H9 (cell line): Measurements from ENCODE around the gene SNED1. TPM values are rescaled to one million over a fixed set of nuclear protein-coding genes. Genes with fewer than 3 reads are reported as not detected.

Experiments
- DNase-seq: peaks from one replicate; pipeline ENCODE4 v3.0.0-alpha.2; 2017
- H2AFZ ChIP-seq: one replicate; pipeline ENCODE4 v1.6.1; 2013; ENCODE audit warnings: mild to moderate bottlenecking, low read length, control low read depth, moderate library complexity
- H2AK5ac ChIP-seq: 2 replicates; pipeline ENCODE4 v1.6.1; 2013; ENCODE audit warnings: low read length, control low read depth, mixed read lengths; ENCODE audit not compliant: insufficient read length
- H2BK120ac ChIP-seq: one replicate; pipeline ENCODE4 v1.6.1; 2013; ENCODE audit warnings: low read depth, mild to moderate bottlenecking, low read length, control low read depth, inconsistent platforms; ENCODE audit not compliant: poor library complexity, severe bottlenecking
- H2BK12ac ChIP-seq: 2 replicates; pipeline ENCODE4 v1.6.1; 2013; ENCODE audit warnings: low read length, control low read depth, mixed read lengths, low read depth; ENCODE audit not compliant: insufficient read length
- H2BK15ac ChIP-seq: 2 replicates; pipeline ENCODE4 v1.6.1; 2013; ENCODE audit warnings: low read depth, low read length, control low read depth
- H2BK20ac ChIP-seq: one replicate; pipeline ENCODE4 v1.6.1; 2013; ENCODE audit warnings: low read depth, mild to moderate bottlenecking, low read length, control low read depth, inconsistent platforms; ENCODE audit not compliant: poor library complexity, severe bottlenecking
- H2BK5ac ChIP-seq: 2 replicates; pipeline ENCODE4 v1.6.1; 2013; ENCODE audit warnings: low read length, control low read depth, mixed read lengths; ENCODE audit not compliant: insufficient read length
- H3K14ac ChIP-seq: 2 replicates; pipeline ENCODE4 v1.6.1; 2013; ENCODE audit warnings: low read length, control low read depth; ENCODE audit not compliant: insufficient read depth
- H3K18ac ChIP-seq: 2 replicates; pipeline ENCODE4 v1.6.1; 2013; ENCODE audit warnings: low read depth, mild to moderate bottlenecking, mixed read lengths, low read length, control low read depth; ENCODE audit not compliant: insufficient read length
- H3K23ac ChIP-seq: 2 replicates; pipeline ENCODE4 v1.6.1; 2013; ENCODE audit warnings: low read length, control low read depth, mixed read lengths, low read depth; ENCODE audit not compliant: insufficient read length
- H3K23me2 ChIP-seq: 2 replicates; pipeline ENCODE4 v1.6.1; 2013; ENCODE audit warnings: low read depth, mild to moderate bottlenecking, mixed read lengths, low read length, control low read depth; ENCODE audit not compliant: insufficient read length, poor library complexity, severe bottlenecking
- H3K27ac ChIP-seq: 2 replicates; pipeline ENCODE4 v1.5.1; 2013; ENCODE audit warnings: low read length, control low read depth, mixed read lengths, low read depth; ENCODE audit not compliant: insufficient read length
- H3K27me3 ChIP-seq: 2 replicates; pipeline ENCODE4 v1.6.1; 2013; ENCODE audit warnings: low read length, control low read depth, inconsistent platforms; ENCODE audit not compliant: insufficient read depth
- H3K4ac ChIP-seq: 2 replicates; pipeline ENCODE4 v1.6.1; 2013; ENCODE audit warnings: low read depth, mild to moderate bottlenecking, control low read depth, inconsistent platforms, low read length, moderate library complexity
- H3K4me1 ChIP-seq: 2 replicates; pipeline ENCODE4 v1.6.1; 2013; ENCODE audit warnings: low read length, control low read depth, inconsistent platforms; ENCODE audit not compliant: insufficient read depth
- H3K4me2 ChIP-seq: 2 replicates; pipeline ENCODE4 v1.6.1; 2013; ENCODE audit warnings: low read length, control low read depth, mixed read lengths; ENCODE audit not compliant: insufficient read length, insufficient read depth
- H3K56ac ChIP-seq: 2 replicates; pipeline ENCODE4 v1.6.1; 2013; ENCODE audit warnings: low read depth, mild to moderate bottlenecking, mixed read lengths, low read length, control low read depth; ENCODE audit not compliant: insufficient read length
- H3K79me1 ChIP-seq: 2 replicates; pipeline ENCODE4 v1.6.1; 2013; ENCODE audit warnings: low read depth, mild to moderate bottlenecking, moderate library complexity, low read length, control low read depth, inconsistent platforms; ENCODE audit not compliant: insufficient read depth, poor library complexity, severe bottlenecking
- H3K79me2 ChIP-seq: 2 replicates; pipeline ENCODE4 v1.6.1; 2013; ENCODE audit warnings: low read length, control low read depth, inconsistent platforms; ENCODE audit not compliant: insufficient read depth
- H3K9ac ChIP-seq: 2 replicates; pipeline ENCODE4 v1.6.1; 2013; ENCODE audit warnings: low read length, control low read depth, mixed read lengths; ENCODE audit not compliant: insufficient read length; ENCODE audit errors: extremely low read depth
- H3K9me3 ChIP-seq: one replicate; pipeline ENCODE4 v1.6.1; 2013; ENCODE audit warnings: low read depth, low read length, inconsistent platforms; ENCODE audit not compliant: control insufficient read depth
- H3T11ph ChIP-seq: one replicate; pipeline ENCODE4 v1.6.1; 2013; ENCODE audit warnings: mild to moderate bottlenecking, low read length, control low read depth, inconsistent platforms
- H4K20me1 ChIP-seq: one replicate; pipeline ENCODE4 v1.6.1; 2013; ENCODE audit not compliant: control insufficient read depth, insufficient read length, insufficient read depth
- H4K5ac ChIP-seq: 2 replicates; pipeline ENCODE4 v1.6.1; 2013; ENCODE audit warnings: low read depth, mild to moderate bottlenecking, mixed read lengths, low read length, control low read depth; ENCODE audit not compliant: insufficient read length
- H4K8ac ChIP-seq: replicated peaks from 2 replicates; pipeline ENCODE4 v1.6.1; 2013; ENCODE audit warnings: low read length, control low read depth, mixed read lengths, low read depth; ENCODE audit not compliant: insufficient read length
- H4K91ac ChIP-seq: 2 replicates; pipeline ENCODE4 v1.6.1; 2013; ENCODE audit warnings: low read depth, mild to moderate bottlenecking, moderate library complexity, mixed read lengths, low read length, control low read depth; ENCODE audit not compliant: insufficient read length
- H3K27ac Mint-ChIP-seq, 3 experiments: 2 replicates in 2 of 3; 3 replicates in 1 of 3; pipeline ENCODE4 v1.8.0; 2020 to 2021; ENCODE audit warnings: mixed read lengths in 3 of 3, mild to moderate bottlenecking in 1 of 3, moderate library complexity in 1 of 3
- H3K27me3 Mint-ChIP-seq: 2 replicates; pipeline ENCODE4 v1.8.0; 2021; ENCODE audit warnings: low read depth, mild to moderate bottlenecking, moderate library complexity, mixed read lengths
- H3K36me3 Mint-ChIP-seq, 3 experiments: 2 replicates in 2 of 3; 3 replicates in 1 of 3; pipeline ENCODE4 v1.8.0; 2020 to 2021; ENCODE audit warnings: low read depth in 3 of 3, mixed read lengths in 3 of 3; ENCODE audit not compliant: insufficient read depth in 1 of 3
- H3K4me1 Mint-ChIP-seq, 2 experiments: 2 replicates each; pipeline ENCODE4 v1.8.0; 2020; ENCODE audit warnings: mixed read lengths in 2 of 2
- H3K4me3 Mint-ChIP-seq, 2 experiments: 2 replicates in 1 of 2; 3 replicates in 1 of 2; pipeline ENCODE4 v1.8.0; 2020 to 2021; ENCODE audit warnings: mild to moderate bottlenecking in 2 of 2, mixed read lengths in 2 of 2, moderate library complexity in 1 of 2
- H3K9me3 Mint-ChIP-seq, 2 experiments: 2 replicates in 1 of 2; 3 replicates in 1 of 2; pipeline ENCODE4 v1.8.0; 2020; ENCODE audit warnings: mild to moderate bottlenecking in 2 of 2, mixed read lengths in 2 of 2, moderate library complexity in 1 of 2
- CTCF ChIP-seq: fragments of 200-600 bp; sonication (generic); conservative IDR thresholded peaks from 3 replicates; pipeline ENCODE4 v1.8.0; 2021; ENCODE audit warnings: antibody characterized with exemption, mild to moderate bottlenecking
- WGBS: extraction: QIAGEN DNeasy Blood & Tissue Kit; methylation state at CpG from one replicate; pipeline ENCODE4 v1.1.7; 2013; ENCODE audit warnings: missing lambda C conversion rate, low lambda C conversion rate, mixed read lengths; ENCODE audit not compliant: insufficient read length; ENCODE audit errors: extremely low coverage; 5-methylcytosine and 5-hydroxymethylcytosine counted together
- total RNA-seq: library from RNA; stranded (reverse); gene quantifications from 2 replicates; pipeline ENCODE4 v1.2.1, GENCODE V29; 2021

SNED1 gene
- total RNA-seq, 1 experiment from 2014 or later: 2.5 TPM

- Histone ChIP-seq H4K20me1 (no peaks in the 10 kb centered on the region), H3K9me3 (no peaks in the 10 kb centered on the region), H3T11ph (no peak overlapping the region), H2BK15ac (no peak overlapping the region), H2BK20ac (no peak overlapping the region), H3K9ac (no peak overlapping the region), H3K27me3 (no peaks in the 10 kb centered on the region), H2BK120ac (no peak overlapping the region), H3K79me2 (no peaks in the 10 kb centered on the region), H3K4me1 (no peaks in the 10 kb centered on the region), H3K23me2 (no peaks in the 10 kb centered on the region), H2AFZ (no peak overlapping the region), H2BK5ac (no peak overlapping the region), H3K56ac (no peak overlapping the region), H3K14ac (no peak overlapping the region), H3K18ac (no peak overlapping the region), H4K5ac (no peak overlapping the region), H3K23ac (no peak overlapping the region), H4K8ac (no peak overlapping the region), H3K79me1 (no peaks in the 10 kb centered on the region), H3K27ac (no peak overlapping the region), H2AK5ac (no peak overlapping the region), H2BK12ac (no peak overlapping the region), H3K4me2 (no peak overlapping the region), H3K4ac (no peak overlapping the region), H4K91ac (no peak overlapping the region)
- TF ChIP-seq CTCF: no peak
- no peak overlapping the region; a peak in 1 of 7 replicates for H3K27ac Mint-ChIP-seq
- H3K9me3 Mint-ChIP-seq: no peaks in the 10 kb centered on the region
- DNase-seq: no peak
- peaks cover 21 to 56% (median 40%) of the 10 kb centered on the region in 3 experiments for H3K36me3 Mint-ChIP-seq
- H3K27me3 Mint-ChIP-seq: no peaks in the 10 kb centered on the region
- WGBS: no CpG with 5 or more reads among the region's 14 CpGs
- H3K4me1 Mint-ChIP-seq: no peaks in the 10 kb centered on the region
- 0 out of 5 replicates have a peak overlapping the region, but pooled peaks of 1 of the 2 experiments have one; percentile 43 for H3K4me3 Mint-ChIP-seq
These were observed 134.4 kb downstream of the SNED1 start for GRCh38 chr2:241132538-241133435.
